Thyroid gland (tissue), 4 donors: ENCODE measurements around the gene PSME1.

Source experiments
- POLR2A ChIP-seq, 2 donors: fragments of 450-650 bp; IDR thresholded peaks; one replicate each; pipeline ENCODE4 v1.6.1; 2017; ENCODE audit warnings: antibody characterized with exemption in 2 of 2, mild to moderate bottlenecking in 2 of 2, moderate library complexity in 1 of 2
- TF ChIP-seq, protein P1 (sequence below), 6 experiments: fragments of 200-600 bp in 3 of 6; fragments of 450-650 bp in 3 of 6; sonication (generic) in 3 of 6; IDR thresholded peaks; one replicate each; pipeline ENCODE4 v1.5.1; 2016 to 2019; ENCODE audit warnings: antibody characterized with exemption in 6 of 6, mild to moderate bottlenecking in 2 of 6, inconsistent platforms in 1 of 6, moderate library complexity in 1 of 6

GRCh38 chr14:24130380-24130716 lies 5.6 kb upstream of the PSME1 start, which contains the start of gene FITM1:
- TF ChIP-seq, protein P1, sequence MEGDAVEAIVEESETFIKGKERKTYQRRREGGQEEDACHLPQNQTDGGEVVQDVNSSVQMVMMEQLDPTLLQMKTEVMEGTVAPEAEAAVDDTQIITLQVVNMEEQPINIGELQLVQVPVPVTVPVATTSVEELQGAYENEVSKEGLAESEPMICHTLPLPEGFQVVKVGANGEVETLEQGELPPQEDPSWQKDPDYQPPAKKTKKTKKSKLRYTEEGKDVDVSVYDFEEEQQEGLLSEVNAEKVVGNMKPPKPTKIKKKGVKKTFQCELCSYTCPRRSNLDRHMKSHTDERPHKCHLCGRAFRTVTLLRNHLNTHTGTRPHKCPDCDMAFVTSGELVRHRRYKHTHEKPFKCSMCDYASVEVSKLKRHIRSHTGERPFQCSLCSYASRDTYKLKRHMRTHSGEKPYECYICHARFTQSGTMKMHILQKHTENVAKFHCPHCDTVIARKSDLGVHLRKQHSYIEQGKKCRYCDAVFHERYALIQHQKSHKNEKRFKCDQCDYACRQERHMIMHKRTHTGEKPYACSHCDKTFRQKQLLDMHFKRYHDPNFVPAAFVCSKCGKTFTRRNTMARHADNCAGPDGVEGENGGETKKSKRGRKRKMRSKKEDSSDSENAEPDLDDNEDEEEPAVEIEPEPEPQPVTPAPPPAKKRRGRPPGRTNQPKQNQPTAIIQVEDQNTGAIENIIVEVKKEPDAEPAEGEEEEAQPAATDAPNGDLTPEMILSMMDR (IDR thresholded peaks at IDR 0.05) = no peak
- no peak for TF ChIP-seq POLR2A (IDR thresholded peaks at IDR 0.05)
